Esophagus muscularis mucosa (tissue), 4 donors: Measurements from ENCODE around the gene PTGFRN. TPM values are rescaled to one million over a fixed set of nuclear protein-coding genes. Genes with fewer than 3 reads are reported as not detected.

Experiments
- DNase-seq: peaks from one replicate; pipeline ENCODE4 v3.0.0-alpha.2; 2017; ENCODE audit errors: extremely low spot score
- H3K27ac ChIP-seq, 4 donors: fragments of 200-600 bp; sonication (generic); replicated peaks in 1 of 4; 1 replicate in 3 of 4; 2 replicates in 1 of 4; pipeline ENCODE4 v1.5.1; 2016 to 2019; ENCODE audit warnings: mild to moderate bottlenecking in 1 of 4
- H3K27me3 ChIP-seq, 4 donors: fragments of 200-600 bp; sonication (generic); one replicate each; pipeline versions ENCODE4 v1.5.1 to v1.6.0; 2016 to 2019
- H3K36me3 ChIP-seq, 4 donors: fragments of 200-600 bp; sonication (generic); one replicate each; pipeline ENCODE4 v1.5.1; 2016 to 2019
- H3K4me1 ChIP-seq, 4 donors: fragments of 200-600 bp; sonication (generic); one replicate each; pipeline ENCODE4 v1.5.1; 2016 to 2019
- H3K4me3 ChIP-seq, 4 donors: fragments of 200-600 bp; sonication (generic); 1 replicate in 2 of 4; 2 replicates in 2 of 4; pipeline ENCODE4 v1.5.1; 2016 to 2019; ENCODE audit warnings: mild to moderate bottlenecking in 4 of 4, moderate library complexity in 1 of 4
- H3K9me3 ChIP-seq, 4 donors: fragments of 200-600 bp; sonication (generic); 1 replicate in 3 of 4; 2 replicates in 1 of 4; pipeline ENCODE4 v1.5.1; 2016 to 2019
- EP300 ChIP-seq: sonication (generic); formaldehyde crosslinking; IDR thresholded peaks from one replicate; pipeline ENCODE4 v1.6.1; 2017; ENCODE audit warnings: antibody characterized with exemption
- POLR2A ChIP-seq: fragments of 450-650 bp; IDR thresholded peaks from one replicate; pipeline ENCODE4 v1.6.1; 2017; ENCODE audit warnings: antibody characterized with exemption, moderate library complexity, mild to moderate bottlenecking, low read depth
- POLR2AphosphoS5 ChIP-seq, 2 donors: sonication (generic); formaldehyde crosslinking; IDR thresholded peaks; one replicate each; pipeline ENCODE4 v1.6.1; 2017; ENCODE audit warnings: antibody characterized with exemption in 2 of 2
- WGBS: methylation state at CpG from one replicate; pipeline ENCODE4 v1.1.5; 2018; 5-methylcytosine and 5-hydroxymethylcytosine counted together
- intact Hi-C: fragments of 100-400 bp; cut with DNase I; formaldehyde crosslinking; loops from one replicate; pipeline ENCODE4 v1.15.1; 2023
- total RNA-seq, 4 donors: library from RNA; depleted of rRNA; stranded (reverse); fragments of >200 nt; gene quantifications; one replicate each; pipeline versions ENCODE4 v1.1.0 to v1.2.1, GENCODE V29; 2016
- TF ChIP-seq, protein P1 (sequence below), 3 experiments: fragments of 200-600 bp in 2 of 3; fragments of 450-650 bp in 1 of 3; sonication (generic) in 2 of 3; IDR thresholded peaks; one replicate each; pipeline ENCODE4 v1.5.1; 2017 to 2019; ENCODE audit warnings: antibody characterized with exemption in 3 of 3, mild to moderate bottlenecking in 2 of 3, moderate library complexity in 1 of 3

PTGFRN gene
- total RNA-seq, 4 donors from 2014 or later, result 69.1 to 150 (median 106) TPM

DNA sequence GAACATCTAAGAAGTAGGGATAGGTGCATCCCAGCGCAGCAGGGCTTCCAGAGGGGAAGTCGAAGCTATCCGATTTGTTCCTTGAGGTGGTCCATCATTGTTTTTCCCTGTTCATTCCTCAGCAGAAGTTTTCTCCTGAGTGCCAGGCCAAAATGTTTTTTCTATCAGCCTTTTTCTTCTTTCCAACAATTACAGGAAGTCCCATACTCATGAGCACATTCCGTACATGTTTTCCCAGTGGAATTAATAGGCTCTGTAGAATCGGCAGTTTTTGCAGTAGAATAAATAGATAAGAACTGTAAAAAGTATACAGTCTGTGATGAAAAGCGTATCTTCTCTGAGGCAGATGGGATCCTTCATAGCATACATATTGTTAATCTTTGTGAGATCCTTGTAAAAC, 116.6 kb downstream of the PTGFRN start:
- no peaks in the 10 kb centered on the region for H3K36me3 ChIP-seq
- H3K9me3 ChIP-seq, result no peaks in the 10 kb centered on the region
- H3K27ac ChIP-seq, result no peak overlapping the region
- H3K27me3 ChIP-seq, result no peaks in the 10 kb centered on the region
- TF ChIP-seq, protein P1, sequence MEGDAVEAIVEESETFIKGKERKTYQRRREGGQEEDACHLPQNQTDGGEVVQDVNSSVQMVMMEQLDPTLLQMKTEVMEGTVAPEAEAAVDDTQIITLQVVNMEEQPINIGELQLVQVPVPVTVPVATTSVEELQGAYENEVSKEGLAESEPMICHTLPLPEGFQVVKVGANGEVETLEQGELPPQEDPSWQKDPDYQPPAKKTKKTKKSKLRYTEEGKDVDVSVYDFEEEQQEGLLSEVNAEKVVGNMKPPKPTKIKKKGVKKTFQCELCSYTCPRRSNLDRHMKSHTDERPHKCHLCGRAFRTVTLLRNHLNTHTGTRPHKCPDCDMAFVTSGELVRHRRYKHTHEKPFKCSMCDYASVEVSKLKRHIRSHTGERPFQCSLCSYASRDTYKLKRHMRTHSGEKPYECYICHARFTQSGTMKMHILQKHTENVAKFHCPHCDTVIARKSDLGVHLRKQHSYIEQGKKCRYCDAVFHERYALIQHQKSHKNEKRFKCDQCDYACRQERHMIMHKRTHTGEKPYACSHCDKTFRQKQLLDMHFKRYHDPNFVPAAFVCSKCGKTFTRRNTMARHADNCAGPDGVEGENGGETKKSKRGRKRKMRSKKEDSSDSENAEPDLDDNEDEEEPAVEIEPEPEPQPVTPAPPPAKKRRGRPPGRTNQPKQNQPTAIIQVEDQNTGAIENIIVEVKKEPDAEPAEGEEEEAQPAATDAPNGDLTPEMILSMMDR (IDR thresholded peaks at IDR 0.05), result no peak
- TF ChIP-seq EP300 (no peak), POLR2AphosphoS5 (IDR thresholded peaks at IDR 0.05) (no peak), POLR2A (no peak)
- H3K4me1 ChIP-seq, result peaks cover 0 to 4% (median 0%) of the 10 kb centered on the region in 4 donors
- no peak overlapping the region for H3K4me3 ChIP-seq
- intact Hi-C loops, result no loop called here
- WGBS, result 55% methylated on average over 6 of the region's 6 CpGs
- DNase-seq, result no peak

DNA sequence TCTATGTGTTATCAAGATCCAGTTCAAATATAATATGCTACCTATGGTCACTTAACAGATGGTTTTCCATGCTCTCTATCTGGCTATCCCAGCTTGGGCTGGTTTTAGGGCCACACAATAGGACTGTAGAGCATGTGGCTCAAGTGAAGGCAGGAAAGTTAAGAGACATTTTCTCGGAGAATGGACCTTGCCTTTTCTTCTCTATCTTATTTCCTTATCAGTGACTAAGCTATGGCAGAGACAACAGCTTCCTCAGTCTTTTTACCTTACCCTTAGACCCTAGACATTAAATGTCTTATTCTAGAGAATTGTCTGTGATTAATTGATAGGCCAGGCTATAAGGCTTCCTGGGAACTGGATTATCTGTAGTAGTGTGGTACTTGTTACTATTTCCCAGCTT, 120.0 kb downstream of the PTGFRN start:
- TF ChIP-seq, protein P1 (IDR thresholded peaks at IDR 0.05), result no peak
- TF ChIP-seq POLR2AphosphoS5 (IDR thresholded peaks at IDR 0.05) (no peak), POLR2A (no peak), EP300 (no peak)
- DNase-seq, result no peak
- no peaks in the 10 kb centered on the region for H3K9me3 ChIP-seq
- no peak overlapping the region for H3K4me3 ChIP-seq
- 97% methylated on average over 1 of the region's 1 CpG for WGBS
- no peaks in the 10 kb centered on the region for H3K36me3 ChIP-seq
- no peak overlapping the region for H3K27ac ChIP-seq
- H3K27me3 ChIP-seq, result no peaks in the 10 kb centered on the region
- intact Hi-C loops, result no loop called here
- peaks cover 0 to 4% (median 0%) of the 10 kb centered on the region in 4 donors for H3K4me1 ChIP-seq

DNA sequence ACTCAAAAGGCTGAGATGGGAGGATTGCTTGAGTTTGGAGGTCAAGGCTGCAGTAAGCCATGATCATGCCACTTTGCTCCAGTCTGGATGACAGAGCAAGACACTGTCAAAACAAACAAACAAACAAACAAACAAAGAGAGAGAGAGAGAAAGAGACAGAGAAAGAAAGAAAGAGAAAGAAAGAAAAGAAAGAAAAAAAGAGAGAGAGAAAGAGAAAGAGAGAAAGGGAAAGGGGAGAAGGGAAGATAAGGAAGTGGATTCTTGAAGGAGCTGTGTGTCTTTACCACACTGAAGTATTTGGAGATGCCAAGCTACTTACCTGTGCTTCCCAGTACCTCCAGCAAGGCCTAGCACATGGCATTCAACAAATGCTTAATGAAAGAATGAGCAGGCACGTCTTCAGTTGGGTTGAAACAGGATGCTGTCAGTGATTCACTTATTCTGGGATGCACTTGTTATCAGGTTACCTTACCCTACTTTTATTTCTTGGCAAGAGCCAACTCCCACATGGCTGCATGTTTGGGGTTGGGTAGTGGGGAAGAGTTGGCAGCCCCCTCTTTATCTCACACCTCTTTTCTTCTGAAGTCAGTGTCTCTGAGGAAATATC, 120.7 kb downstream of the PTGFRN start:
- 86% methylated on average over 1 of the region's 1 CpG for WGBS

GRCh38 chr1:117032266-117032665, 122.5 kb downstream of the PTGFRN start:
- 95% methylated on average over 3 of the region's 3 CpGs for WGBS

More for the DNA sequence above, 120.7 kb downstream of the PTGFRN start:
- H3K27me3 ChIP-seq, result no peaks in the 10 kb centered on the region
- no peak for TF ChIP-seq EP300
- no peak for TF ChIP-seq POLR2AphosphoS5 (IDR thresholded peaks at IDR 0.05)
- H3K4me1 ChIP-seq, result peaks cover 0 to 4% (median 0%) of the 10 kb centered on the region in 4 donors
- no peaks in the 10 kb centered on the region for H3K9me3 ChIP-seq
- peak; percentile 72 for DNase-seq
- no peaks in the 10 kb centered on the region for H3K36me3 ChIP-seq
- H3K4me3 ChIP-seq, result no peak overlapping the region
- intact Hi-C loops, result no loop called here
- H3K27ac ChIP-seq, result no peak overlapping the region

DNA sequence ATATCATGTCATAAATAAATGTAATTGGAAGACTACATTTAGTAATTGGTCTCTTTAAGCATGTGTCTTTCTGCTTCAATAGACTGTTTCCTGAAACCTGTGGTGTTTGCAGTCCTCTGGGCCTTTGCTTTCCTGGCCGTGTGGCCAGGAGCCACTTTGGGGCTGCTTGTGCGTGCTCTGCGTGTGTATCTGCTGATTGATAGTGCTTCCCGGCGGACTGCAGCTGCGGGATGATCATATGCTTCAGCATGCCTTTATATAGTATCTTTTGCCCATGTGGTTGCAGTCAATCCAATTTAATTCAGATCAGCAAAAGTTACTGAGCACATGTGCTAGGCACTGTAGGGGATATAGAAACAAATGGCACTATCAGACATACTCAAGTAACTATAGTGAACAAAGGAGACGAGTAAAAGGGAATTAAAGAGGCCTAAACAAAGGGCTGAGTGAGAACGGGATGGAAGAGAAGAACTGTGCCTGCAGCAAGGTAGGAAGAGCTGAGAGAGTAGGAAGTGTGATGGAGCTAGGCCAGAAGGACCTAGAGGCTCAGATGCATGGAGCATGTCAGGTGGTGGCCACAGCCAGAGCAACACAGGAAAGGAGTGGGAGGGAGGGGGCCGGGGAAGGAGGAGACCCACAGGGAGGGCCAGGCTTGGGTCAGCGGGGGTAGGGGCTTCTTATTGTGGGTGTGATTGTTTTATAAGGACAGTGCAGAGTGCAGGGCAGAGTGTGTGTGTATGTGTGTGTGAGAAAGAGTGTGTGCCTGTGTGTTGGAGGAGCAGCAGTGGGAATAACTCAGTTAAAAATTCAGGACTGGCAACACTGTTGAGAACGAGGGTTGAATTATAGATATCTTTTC, 123.2 kb downstream of the PTGFRN start:
- 84% methylated on average over 11 of the region's 11 CpGs for WGBS
- no peaks in the 10 kb centered on the region for H3K27me3 ChIP-seq
- intact Hi-C loops, result no loop called here
- H3K9me3 ChIP-seq, result no peaks in the 10 kb centered on the region
- H3K4me3 ChIP-seq, result no peak overlapping the region
- H3K4me1 ChIP-seq, result no peaks in the 10 kb centered on the region
- DNase-seq, result peak; percentile 62
- H3K36me3 ChIP-seq, result no peaks in the 10 kb centered on the region
- H3K27ac ChIP-seq, result no peak overlapping the region
- TF ChIP-seq, protein P1 (IDR thresholded peaks at IDR 0.05), result no peak
- TF ChIP-seq EP300, result no peak
- TF ChIP-seq POLR2AphosphoS5 (IDR thresholded peaks at IDR 0.05), result no peak
- no peak for TF ChIP-seq POLR2A

More at GRCh38 chr1:117032266-117032665, 122.5 kb downstream of the PTGFRN start:
- H3K27me3 ChIP-seq, result no peaks in the 10 kb centered on the region
- intact Hi-C loops, result no loop called here
- H3K9me3 ChIP-seq, result no peaks in the 10 kb centered on the region
- H3K36me3 ChIP-seq, result no peaks in the 10 kb centered on the region
- DNase-seq, result peak; percentile 37
- TF ChIP-seq EP300, result no peak
- no peak for TF ChIP-seq POLR2A
- TF ChIP-seq, protein P1 (IDR thresholded peaks at IDR 0.05), result no peak
- TF ChIP-seq POLR2AphosphoS5 (IDR thresholded peaks at IDR 0.05), result no peak
- H3K4me1 ChIP-seq, result no peaks in the 10 kb centered on the region
- H3K27ac ChIP-seq, result no peak overlapping the region
- H3K4me3 ChIP-seq, result no peak overlapping the region
